ENCODE data around the gene ADCY10. TPM values are rescaled to one million over a fixed set of nuclear protein-coding genes. Genes with fewer than 3 reads are reported as not detected.

The ADCY10 gene
- total and polyA plus RNA-seq, 2 experiments from 2014 or later, result not detected

DNA sequence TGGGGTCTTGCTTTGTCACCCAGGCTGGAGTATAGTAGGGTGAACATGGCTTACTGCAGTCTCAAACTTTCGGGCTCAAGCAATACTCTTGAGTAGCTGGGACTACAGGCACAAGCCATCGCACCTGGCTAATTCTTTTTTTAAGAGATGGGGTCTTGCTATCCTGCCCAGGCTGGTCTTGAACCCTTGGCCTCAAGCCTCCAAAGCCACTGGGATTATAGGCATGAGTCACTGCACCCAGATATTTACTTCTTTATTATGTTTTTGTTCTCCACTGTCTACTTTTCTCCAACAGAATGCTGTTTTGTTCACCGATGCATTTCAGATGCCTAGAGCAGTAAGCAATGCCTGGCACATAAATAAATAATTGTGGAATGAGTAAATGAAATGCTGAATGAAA, 72.4 kb downstream of the ADCY10 start:
- no peaks in the 10 kb centered on the region for H3K27me3 ChIP-seq (ENCODE audit: insufficient read depth)
- H3K79me2 ChIP-seq (replicated peaks; ENCODE audit: insufficient read depth), result no peaks in the 10 kb centered on the region
- H3K36me3 Mint-ChIP-seq (ENCODE audit: low read depth), result no peaks in the 10 kb centered on the region
- DNase-seq (ENCODE audit: low spot score), result no peak
- H3K4me1 Mint-ChIP-seq, result no peaks in the 10 kb centered on the region
- no peak for TF ChIP-seq EZH2phosphoT487 (IDR thresholded peaks at IDR 0.05; ENCODE audit: unreplicated experiment)
- no peak for TF ChIP-seq ZNF114 (CRISPR knock-in tag; IDR thresholded peaks at IDR 0.05)
- TF ChIP-seq CTCF (conservative IDR thresholded peaks at IDR 0.05; ENCODE audit: low read depth in 2 of 2), result no peak
- no peak for TF ChIP-seq ZNF331 (CRISPR knock-in tag; IDR thresholded peaks at IDR 0.05; ENCODE audit: low read depth)
- TF ChIP-seq STAT1 (IDR thresholded peaks at IDR 0.05; ENCODE audit: unreplicated experiment), result no peak
- TF ChIP-seq JUNB (IDR thresholded peaks at IDR 0.05; ENCODE audit: unreplicated experiment), result no peak
- no peak for TF ChIP-seq EZH2 (IDR thresholded peaks at IDR 0.05; ENCODE audit: low read depth, unreplicated experiment)
- no peak for TF ChIP-seq POLR2AphosphoS5 (IDR thresholded peaks at IDR 0.05; ENCODE audit: low read depth)
- no peak for TF ChIP-seq ZNF462 (CRISPR knock-in tag; IDR thresholded peaks at IDR 0.05)
- TF ChIP-seq ETS1 (IDR thresholded peaks at IDR 0.05), result no peak
- TF ChIP-seq CREB1 (CRISPR knock-in tag; IDR thresholded peaks at IDR 0.05; ENCODE audit: low read depth), result no peak
- TF ChIP-seq, protein P1, sequence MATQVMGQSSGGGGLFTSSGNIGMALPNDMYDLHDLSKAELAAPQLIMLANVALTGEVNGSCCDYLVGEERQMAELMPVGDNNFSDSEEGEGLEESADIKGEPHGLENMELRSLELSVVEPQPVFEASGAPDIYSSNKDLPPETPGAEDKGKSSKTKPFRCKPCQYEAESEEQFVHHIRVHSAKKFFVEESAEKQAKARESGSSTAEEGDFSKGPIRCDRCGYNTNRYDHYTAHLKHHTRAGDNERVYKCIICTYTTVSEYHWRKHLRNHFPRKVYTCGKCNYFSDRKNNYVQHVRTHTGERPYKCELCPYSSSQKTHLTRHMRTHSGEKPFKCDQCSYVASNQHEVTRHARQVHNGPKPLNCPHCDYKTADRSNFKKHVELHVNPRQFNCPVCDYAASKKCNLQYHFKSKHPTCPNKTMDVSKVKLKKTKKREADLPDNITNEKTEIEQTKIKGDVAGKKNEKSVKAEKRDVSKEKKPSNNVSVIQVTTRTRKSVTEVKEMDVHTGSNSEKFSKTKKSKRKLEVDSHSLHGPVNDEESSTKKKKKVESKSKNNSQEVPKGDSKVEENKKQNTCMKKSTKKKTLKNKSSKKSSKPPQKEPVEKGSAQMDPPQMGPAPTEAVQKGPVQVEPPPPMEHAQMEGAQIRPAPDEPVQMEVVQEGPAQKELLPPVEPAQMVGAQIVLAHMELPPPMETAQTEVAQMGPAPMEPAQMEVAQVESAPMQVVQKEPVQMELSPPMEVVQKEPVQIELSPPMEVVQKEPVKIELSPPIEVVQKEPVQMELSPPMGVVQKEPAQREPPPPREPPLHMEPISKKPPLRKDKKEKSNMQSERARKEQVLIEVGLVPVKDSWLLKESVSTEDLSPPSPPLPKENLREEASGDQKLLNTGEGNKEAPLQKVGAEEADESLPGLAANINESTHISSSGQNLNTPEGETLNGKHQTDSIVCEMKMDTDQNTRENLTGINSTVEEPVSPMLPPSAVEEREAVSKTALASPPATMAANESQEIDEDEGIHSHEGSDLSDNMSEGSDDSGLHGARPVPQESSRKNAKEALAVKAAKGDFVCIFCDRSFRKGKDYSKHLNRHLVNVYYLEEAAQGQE (IDR thresholded peaks at IDR 0.05; ENCODE audit: unreplicated experiment), result no peak
- no peak for TF ChIP-seq NANOG (IDR thresholded peaks at IDR 0.05; ENCODE audit: borderline replicate concordance)
- no peak overlapping the region for H3K4me3 Mint-ChIP-seq
- H3K4me2 ChIP-seq, result no peak overlapping the region
- no peaks in the 10 kb centered on the region for H4K20me1 ChIP-seq (replicated peaks; ENCODE audit: insufficient read depth)
- no peaks in the 10 kb centered on the region for H3K9me3 Mint-ChIP-seq
- H3K27ac Mint-ChIP-seq, result no peak overlapping the region
- no peak overlapping the region for H3K27ac ChIP-seq (ENCODE audit: low read depth)
- no peak overlapping the region for H3K4me3 ChIP-seq
- H3K4me1 ChIP-seq (ENCODE audit: insufficient read depth), result no peaks in the 10 kb centered on the region
- H3K9me2 ChIP-seq (ENCODE audit: insufficient read depth), result no peaks in the 10 kb centered on the region; the same call in none of the 2 replicates
- no peak for ATAC-seq
- H3K36me3 ChIP-seq (ENCODE audit: insufficient read depth), result no peaks in the 10 kb centered on the region
- H3K27me3 Mint-ChIP-seq (ENCODE audit: insufficient read depth, low read depth, poor library complexity), result peaks cover 2% of the 10 kb centered on the region
- no peak overlapping the region for H2AFZ ChIP-seq
- H3F3A ChIP-seq (replicated peaks; ENCODE audit: low read depth), result no peaks in the 10 kb centered on the region

Data from GM23338 (cell line).